GM21423 (cell line): ENCODE results near the gene PGM1.

Source experiments
- ATAC-seq: cut with Tn5 transposase; IDR thresholded peaks from one replicate; pipeline ENCODE4 v1.9.1; 2021; ENCODE audit warnings: mild to moderate bottlenecking, moderate library complexity; ENCODE audit not compliant: unreplicated experiment

PGM1 gene

GRCh38 chr1:63630666-63631065 is 37.5 kb downstream of the PGM1 start:
- ATAC-seq: no peak

- ATAC-seq: no peak
These were observed 38.9 kb downstream of the PGM1 start for GRCh38 chr1:63632110-63632509.

- ATAC-seq: no peak
These were observed 40.1 kb downstream of the PGM1 start for GRCh38 chr1:63633281-63633680.

- no peak for ATAC-seq
These were observed 41.3 kb downstream of the PGM1 start for GRCh38 chr1:63634471-63634870.

GRCh38 chr1:63635681-63636080 is 42.5 kb downstream of the PGM1 start:
- no peak for ATAC-seq

GRCh38 chr1:63636192-63637105 is 43.2 kb downstream of the PGM1 start:
- no peak for ATAC-seq

GRCh38 chr1:63638471-63638870 is 45.3 kb downstream of the PGM1 start:
- ATAC-seq: no peak

- no peak for ATAC-seq
These were observed 45.7 kb downstream of the PGM1 start for GRCh38 chr1:63638875-63639274.

GRCh38 chr1:63640633-63641567 is 47.7 kb downstream of the PGM1 start:
- no peak for ATAC-seq

- ATAC-seq: no peak
These were observed 48.4 kb downstream of the PGM1 start for GRCh38 chr1:63641615-63642014.

GRCh38 chr1:63642901-63643300 is 49.7 kb downstream of the PGM1 start:
- ATAC-seq: no peak

- no peak for ATAC-seq
These were observed 50.3 kb downstream of the PGM1 start for GRCh38 chr1:63643517-63643916.

- no peak for ATAC-seq
These were observed 50.7 kb downstream of the PGM1 start for GRCh38 chr1:63643926-63644325.

GRCh38 chr1:63645317-63645716 is 52.1 kb downstream of the PGM1 start:
- ATAC-seq: no peak

- ATAC-seq: no peak
These were observed 55.5 kb downstream of the PGM1 start for GRCh38 chr1:63648689-63649088.

GRCh38 chr1:63651161-63651701 is 58.0 kb downstream of the PGM1 start:
- ATAC-seq: no peak

- ATAC-seq: no peak
These were observed 60.8 kb downstream of the PGM1 start for GRCh38 chr1:63653976-63654375.

GRCh38 chr1:63659448-63659847 is 66.2 kb downstream of the PGM1 start:
- no peak for ATAC-seq

GRCh38 chr1:63662056-63662836 is 69.0 kb downstream of the PGM1 start:
- no peak for ATAC-seq

- ATAC-seq: no peak
These were observed 69.6 kb downstream of the PGM1 start for GRCh38 chr1:63662841-63663240.

- no peak for ATAC-seq
These were observed 70.1 kb downstream of the PGM1 start for GRCh38 chr1:63663301-63663700.
